Fibroblast of lung (primary cell): Measurements from ENCODE around the gene GPR50.

ENCODE experiments used
- EZH2 ChIP-seq: IDR thresholded peaks from 2 replicates; pipeline ENCODE4 v1.5.1; 2012; ENCODE audit warnings: low read length, control low read depth, mild to moderate bottlenecking; ENCODE audit errors: missing control alignments
- TF ChIP-seq, protein P1 (sequence below), 2 donors: IDR thresholded peaks in 1 of 2; conservative IDR thresholded peaks in 1 of 2; 1 replicate in 1 of 2; 2 replicates in 1 of 2; pipeline ENCODE4 v1.5.1; 2011 to 2012; ENCODE audit warnings: low read length in 2 of 2, control low read depth in 1 of 2, inconsistent platforms in 1 of 2, low read depth in 1 of 2, mild to moderate bottlenecking in 1 of 2

DNA sequence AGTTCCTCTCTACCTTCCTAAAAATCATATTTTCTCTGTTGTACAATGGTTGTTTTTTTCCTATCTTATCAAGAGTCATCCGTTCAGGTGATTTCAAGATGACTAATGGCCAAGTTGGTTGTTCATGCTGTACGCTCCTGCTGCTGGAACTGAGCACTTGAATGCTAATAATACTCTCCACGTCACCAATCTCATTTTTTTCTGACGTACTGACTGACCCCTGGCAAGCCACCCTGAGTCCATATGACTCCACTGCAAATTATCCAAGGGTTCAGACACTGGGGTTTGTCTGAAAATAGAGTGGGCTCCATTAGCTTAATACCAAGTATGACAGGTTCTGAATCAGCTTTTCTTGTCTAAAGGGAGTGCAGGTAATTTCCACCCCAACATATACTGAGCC is 21.1 kb upstream of the GPR50 start:
- TF ChIP-seq, protein P1, sequence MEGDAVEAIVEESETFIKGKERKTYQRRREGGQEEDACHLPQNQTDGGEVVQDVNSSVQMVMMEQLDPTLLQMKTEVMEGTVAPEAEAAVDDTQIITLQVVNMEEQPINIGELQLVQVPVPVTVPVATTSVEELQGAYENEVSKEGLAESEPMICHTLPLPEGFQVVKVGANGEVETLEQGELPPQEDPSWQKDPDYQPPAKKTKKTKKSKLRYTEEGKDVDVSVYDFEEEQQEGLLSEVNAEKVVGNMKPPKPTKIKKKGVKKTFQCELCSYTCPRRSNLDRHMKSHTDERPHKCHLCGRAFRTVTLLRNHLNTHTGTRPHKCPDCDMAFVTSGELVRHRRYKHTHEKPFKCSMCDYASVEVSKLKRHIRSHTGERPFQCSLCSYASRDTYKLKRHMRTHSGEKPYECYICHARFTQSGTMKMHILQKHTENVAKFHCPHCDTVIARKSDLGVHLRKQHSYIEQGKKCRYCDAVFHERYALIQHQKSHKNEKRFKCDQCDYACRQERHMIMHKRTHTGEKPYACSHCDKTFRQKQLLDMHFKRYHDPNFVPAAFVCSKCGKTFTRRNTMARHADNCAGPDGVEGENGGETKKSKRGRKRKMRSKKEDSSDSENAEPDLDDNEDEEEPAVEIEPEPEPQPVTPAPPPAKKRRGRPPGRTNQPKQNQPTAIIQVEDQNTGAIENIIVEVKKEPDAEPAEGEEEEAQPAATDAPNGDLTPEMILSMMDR (conservative IDR thresholded peaks at IDR 0.05 in 1 of 2, IDR thresholded peaks at IDR 0.05 in 1 of 2; ENCODE audit: low read depth in 1 of 2, low read length in 2 of 2), result no peak
- no peak for TF ChIP-seq EZH2
